ENCODE results near the gene GABRA4.

GABRA4 gene

DNA sequence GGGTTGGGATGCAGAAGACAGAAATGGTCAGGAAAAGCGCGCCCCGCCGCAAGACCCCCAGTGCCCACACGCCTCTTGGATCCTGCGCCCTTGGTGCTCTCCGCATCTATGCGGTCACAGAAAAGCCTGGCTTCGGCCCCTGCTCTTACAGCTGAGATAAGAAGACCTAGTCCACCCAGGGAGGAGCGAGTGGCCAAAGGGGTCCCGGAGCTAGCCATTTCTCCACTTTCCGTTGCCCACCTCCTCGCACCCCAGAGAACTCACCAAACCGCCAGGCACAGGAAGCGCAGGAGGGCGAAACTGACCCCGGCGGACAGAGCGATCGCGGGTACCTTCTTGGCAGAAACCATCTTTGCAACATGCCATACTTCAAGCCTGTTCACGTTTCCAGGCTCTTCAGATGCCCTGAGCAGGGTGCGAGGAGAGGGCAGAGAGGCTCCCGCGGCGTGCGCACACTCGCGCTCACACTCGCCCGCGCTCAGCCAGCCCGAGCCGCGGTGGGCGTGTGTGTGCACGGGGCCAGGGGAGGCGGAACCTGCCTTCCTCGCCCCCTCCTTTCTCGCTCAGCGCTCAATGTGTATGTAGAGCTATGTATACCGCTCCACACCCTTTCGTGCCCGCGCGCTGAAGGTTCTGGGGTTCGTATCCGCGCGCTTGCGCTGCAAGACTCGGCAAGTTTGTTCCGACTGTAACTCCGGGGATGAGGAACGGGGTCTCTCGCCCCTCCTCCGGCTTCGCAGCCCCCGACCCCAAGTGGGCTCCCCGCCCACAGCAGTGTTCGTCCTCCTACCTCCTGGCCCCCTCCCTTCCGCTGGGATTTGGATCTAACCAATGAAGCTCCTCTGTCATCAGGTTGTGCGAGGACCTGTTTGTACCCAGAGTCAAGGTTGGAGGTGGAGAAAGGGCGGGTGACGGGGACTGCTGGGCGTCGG is at the start of gene GABRA4:
Gene GABRA4, minus strand, starts transcription at position 507 of the 932 bp plus-strand sequence. Its CDS starts 157 bp downstream, at position 350.
- H3K9ac ChIP-seq (ENCODE audit: low read length in 2 of 2) = no peak within 1 kb of the TSS
- no peaks in the 10 kb centered on the region for H3K4me1 ChIP-seq (ENCODE audit: control insufficient read depth, insufficient read depth, low read length)
- H3K27ac ChIP-seq (ENCODE audit: low read length) = no peak within 1 kb of the TSS
- peaks cover 5 to 21% of the 10 kb centered on the region in 2 donors for H3K27me3 ChIP-seq (ENCODE audit: control insufficient read depth in 1 of 2, insufficient read depth in 2 of 2, low read length in 2 of 2)
- no peaks in the 10 kb centered on the region for H3K36me3 ChIP-seq (ENCODE audit: control insufficient read depth in 2 of 2, insufficient read depth in 2 of 2, low read length in 2 of 2)
- no peaks in the 10 kb centered on the region for H3K9me3 ChIP-seq (ENCODE audit: control insufficient read depth in 2 of 2, low read length in 2 of 2)
- peak within 1 kb of the TSS; percentile 58 to 63 for H3K4me3 ChIP-seq (ENCODE audit: low read length in 2 of 2)

DNA sequence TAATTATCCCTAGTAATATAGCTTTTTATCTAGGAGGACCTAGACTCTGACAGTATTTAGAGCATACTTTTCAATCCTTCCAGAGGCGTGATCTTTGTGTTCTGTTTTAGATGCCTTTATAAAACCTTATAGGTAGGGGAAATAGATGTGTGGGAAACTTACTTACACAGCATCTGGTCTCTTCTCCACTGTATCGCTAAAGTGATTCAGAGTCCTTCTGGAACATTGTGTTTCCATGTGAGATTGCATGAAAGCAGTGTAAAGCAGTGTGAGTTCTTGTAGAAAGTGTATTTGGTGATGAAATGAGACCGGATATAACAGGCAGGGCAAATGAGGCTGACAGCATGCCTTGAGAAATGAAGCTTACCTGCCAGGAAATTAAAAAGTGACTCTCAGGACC is 47.4 kb upstream of the GABRA4 start:
- Histone ChIP-seq H3K27ac (ENCODE audit: low read length) (no peak overlapping the region), H3K9me3 (ENCODE audit: control insufficient read depth in 2 of 2, low read length in 2 of 2) (no peaks in the 10 kb centered on the region), H3K9ac (ENCODE audit: low read length in 2 of 2) (no peak overlapping the region), H3K4me1 (ENCODE audit: control insufficient read depth, insufficient read depth, low read length) (no peaks in the 10 kb centered on the region), H3K27me3 (ENCODE audit: control insufficient read depth in 1 of 2, insufficient read depth in 2 of 2, low read length in 2 of 2) (no peaks in the 10 kb centered on the region), H3K36me3 (ENCODE audit: control insufficient read depth in 2 of 2, insufficient read depth in 2 of 2, low read length in 2 of 2) (no peaks in the 10 kb centered on the region), H3K4me3 (ENCODE audit: low read length in 2 of 2) (no peak overlapping the region)

DNA sequence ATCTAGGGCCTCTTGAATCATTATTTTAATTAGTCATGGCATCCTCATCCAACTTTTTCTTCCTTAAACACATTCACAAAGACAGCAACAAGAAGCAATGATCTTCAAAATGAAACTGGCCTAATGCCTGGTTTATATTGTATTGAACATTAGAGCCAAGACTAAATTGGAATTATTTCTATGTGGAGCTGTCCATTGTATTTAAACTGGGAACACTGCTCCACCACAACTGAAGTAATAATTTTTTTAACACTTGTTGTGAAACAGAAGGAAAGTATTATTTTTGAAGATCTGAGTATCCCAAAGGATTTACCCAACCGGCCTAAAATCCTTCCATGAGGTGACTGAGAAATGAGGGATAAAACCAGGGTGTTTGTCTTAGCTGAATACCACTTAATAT is 44.9 kb upstream of the GABRA4 start:
- H3K36me3 ChIP-seq (ENCODE audit: control insufficient read depth in 2 of 2, insufficient read depth in 2 of 2, low read length in 2 of 2) = no peaks in the 10 kb centered on the region
- no peaks in the 10 kb centered on the region for H3K4me1 ChIP-seq (ENCODE audit: control insufficient read depth, insufficient read depth, low read length)
- H3K9me3 ChIP-seq (ENCODE audit: control insufficient read depth in 2 of 2, low read length in 2 of 2) = no peaks in the 10 kb centered on the region
- H3K4me3 ChIP-seq (ENCODE audit: low read length in 2 of 2) = no peak overlapping the region
- H3K9ac ChIP-seq (ENCODE audit: low read length in 2 of 2) = no peak overlapping the region
- no peaks in the 10 kb centered on the region for H3K27me3 ChIP-seq (ENCODE audit: control insufficient read depth in 1 of 2, insufficient read depth in 2 of 2, low read length in 2 of 2)
- H3K27ac ChIP-seq (ENCODE audit: low read length) = no peak overlapping the region

DNA sequence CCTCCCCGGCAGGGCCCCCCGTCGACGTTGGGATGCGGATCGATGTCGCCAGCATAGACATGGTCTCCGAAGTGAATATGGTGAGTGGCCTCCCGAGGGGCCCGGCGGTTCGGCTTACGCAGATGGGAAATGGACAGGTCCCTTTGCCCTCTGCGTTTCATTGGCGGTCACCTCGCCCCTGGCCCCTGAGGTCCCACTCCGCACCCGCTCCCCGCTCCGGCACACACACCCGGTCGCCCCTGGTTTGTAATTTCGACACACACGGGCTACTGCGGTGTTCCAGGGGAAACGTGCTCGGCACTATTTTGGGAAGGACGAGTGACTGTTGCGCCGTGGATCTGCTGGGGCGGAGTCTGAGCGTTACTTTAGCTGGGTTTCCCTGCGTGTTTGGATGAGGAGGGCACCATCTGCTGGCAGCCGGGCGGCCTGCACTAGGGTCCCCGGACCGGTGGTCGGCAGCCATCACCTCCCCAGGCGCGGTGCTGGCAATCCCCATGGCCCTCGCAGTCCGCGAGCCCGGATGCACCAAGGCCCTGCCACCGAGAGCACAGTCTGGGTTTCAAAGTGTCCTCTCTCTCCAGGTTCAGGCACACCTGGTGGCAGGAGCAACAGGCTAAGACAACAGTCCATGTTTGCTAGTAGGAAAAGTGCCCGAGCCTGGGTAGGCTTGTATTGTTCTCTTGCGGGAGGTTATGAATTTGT is 39.2 kb upstream of the GABRA4 start:
- peaks cover 4 to 8% of the 10 kb centered on the region in 2 donors for H3K27me3 ChIP-seq (ENCODE audit: control insufficient read depth in 1 of 2, insufficient read depth in 2 of 2, low read length in 2 of 2)
- H3K27ac ChIP-seq (ENCODE audit: low read length) = no peak overlapping the region
- peak overlapping the region; percentile 63 to 76 for H3K4me3 ChIP-seq (ENCODE audit: low read length in 2 of 2)
- no peaks in the 10 kb centered on the region for H3K36me3 ChIP-seq (ENCODE audit: control insufficient read depth in 2 of 2, insufficient read depth in 2 of 2, low read length in 2 of 2)
- H3K9me3 ChIP-seq (ENCODE audit: control insufficient read depth in 2 of 2, low read length in 2 of 2) = no peaks in the 10 kb centered on the region
- peak overlapping the region in 1 of 2 donors; percentile 30 for H3K9ac ChIP-seq (ENCODE audit: low read length in 2 of 2)
- peaks cover 8% of the 10 kb centered on the region for H3K4me1 ChIP-seq (ENCODE audit: control insufficient read depth, insufficient read depth, low read length)

DNA sequence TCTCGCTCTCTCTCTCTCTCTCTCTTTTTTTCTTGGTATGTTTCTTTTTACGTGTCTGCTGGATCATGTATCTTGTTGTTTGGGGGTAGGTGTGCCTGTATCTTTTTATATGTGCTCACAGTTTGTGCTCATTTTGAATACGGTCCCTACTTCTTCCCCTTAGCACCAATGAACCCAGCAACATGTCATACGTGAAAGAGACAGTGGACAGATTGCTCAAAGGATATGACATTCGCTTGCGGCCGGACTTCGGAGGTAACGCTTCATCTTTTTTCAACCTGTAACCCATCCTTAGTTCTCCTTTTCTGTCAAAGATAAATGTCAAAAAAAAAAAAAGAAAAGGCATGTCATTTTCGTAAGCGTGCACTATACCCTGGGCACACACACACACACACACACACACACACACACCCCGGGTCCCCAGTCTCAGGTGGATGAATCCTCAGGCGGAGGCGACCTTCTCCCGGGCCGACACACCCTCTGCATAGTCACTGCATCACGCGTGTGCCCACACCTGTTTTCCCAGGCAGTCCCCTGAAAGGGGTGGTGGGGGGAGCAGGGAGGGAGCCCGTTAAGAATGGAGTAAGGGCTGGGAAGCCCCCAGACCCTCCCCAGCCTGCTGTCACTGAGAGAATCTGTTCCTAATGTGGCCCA is 38.5 kb upstream of the GABRA4 start:
- Histone ChIP-seq H3K4me1 (ENCODE audit: control insufficient read depth, insufficient read depth, low read length) (peaks cover 8% of the 10 kb centered on the region), H3K9me3 (ENCODE audit: control insufficient read depth in 2 of 2, low read length in 2 of 2) (no peaks in the 10 kb centered on the region), H3K9ac (ENCODE audit: low read length in 2 of 2) (peak overlapping the region; percentile 22 to 30), H3K36me3 (ENCODE audit: control insufficient read depth in 2 of 2, insufficient read depth in 2 of 2, low read length in 2 of 2) (no peaks in the 10 kb centered on the region), H3K27me3 (ENCODE audit: control insufficient read depth in 1 of 2, insufficient read depth in 2 of 2, low read length in 2 of 2) (peaks cover 4 to 8% of the 10 kb centered on the region in 2 donors), H3K4me3 (ENCODE audit: low read length in 2 of 2) (peak overlapping the region; percentile 63 to 76), H3K27ac (ENCODE audit: low read length) (no peak overlapping the region)

DNA sequence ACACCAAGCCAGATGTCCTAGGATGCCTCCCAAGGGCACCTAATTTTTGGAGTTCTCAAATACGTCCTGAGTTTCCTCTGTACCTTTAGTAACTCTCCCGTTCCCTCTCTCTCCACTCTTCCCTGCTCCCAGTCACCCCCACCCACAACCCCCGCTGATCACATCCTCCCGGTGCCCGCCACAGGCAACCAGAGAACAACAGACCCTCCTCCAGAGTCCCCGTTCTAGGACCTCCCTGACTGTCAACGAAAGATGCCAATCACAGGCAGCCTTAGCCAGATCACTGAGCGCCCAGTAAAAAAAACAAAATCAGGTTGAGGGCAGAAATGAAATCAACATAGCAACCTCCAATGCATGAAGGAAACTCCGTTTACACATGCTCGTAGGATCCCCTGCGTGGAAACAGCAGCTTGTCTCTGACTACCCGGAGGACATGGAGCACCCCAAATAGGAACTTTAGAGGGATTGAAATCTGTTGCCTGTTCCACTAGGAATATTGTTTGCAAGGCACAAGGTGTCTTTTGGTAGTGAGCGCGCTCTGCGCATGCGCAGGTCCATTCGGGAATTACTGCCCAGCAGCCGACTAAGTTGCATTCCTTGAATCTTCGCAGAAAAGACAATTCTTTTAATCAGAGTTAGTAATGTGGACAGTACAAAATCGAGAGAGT is 37.8 kb upstream of the GABRA4 start, which contains the start of gene GABRB1:
Gene GABRB1, plus strand, starts transcription at position 557 of the 668 bp plus-strand sequence.
- Histone ChIP-seq H3K9ac (ENCODE audit: low read length in 2 of 2) (peak within 1 kb of the TSS; percentile 22 to 30), H3K4me3 (ENCODE audit: low read length in 2 of 2) (peak within 1 kb of the TSS; percentile 63 to 76), H3K27me3 (ENCODE audit: control insufficient read depth in 1 of 2, insufficient read depth in 2 of 2, low read length in 2 of 2) (peaks cover 4 to 8% of the 10 kb centered on the region in 2 donors), H3K27ac (ENCODE audit: low read length) (no peak within 1 kb of the TSS), H3K36me3 (ENCODE audit: control insufficient read depth in 2 of 2, insufficient read depth in 2 of 2, low read length in 2 of 2) (no peaks in the 10 kb centered on the region), H3K9me3 (ENCODE audit: control insufficient read depth in 2 of 2, low read length in 2 of 2) (no peaks in the 10 kb centered on the region), H3K4me1 (ENCODE audit: control insufficient read depth, insufficient read depth, low read length) (peaks cover 8% of the 10 kb centered on the region)

DNA sequence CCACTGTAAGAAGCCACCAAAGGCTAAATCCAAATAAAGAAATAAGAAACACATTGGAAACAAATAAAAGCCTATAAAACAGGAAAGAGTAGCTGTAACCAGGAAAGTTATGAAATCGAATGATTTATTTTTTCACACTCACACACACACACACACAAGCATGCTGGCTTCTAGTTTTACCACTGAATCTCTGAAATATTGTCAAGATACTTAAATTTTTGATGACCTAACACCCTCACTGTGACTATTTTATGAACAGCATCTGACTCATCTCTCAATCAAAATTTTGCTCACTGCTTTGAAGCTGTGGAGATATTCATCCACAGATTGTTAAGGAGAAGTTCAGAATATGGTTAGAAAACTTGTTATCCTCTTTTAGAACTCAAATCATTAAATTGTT is 24.1 kb upstream of the GABRA4 start:
- H3K4me3 ChIP-seq (ENCODE audit: low read length in 2 of 2) = no peak overlapping the region
- H3K27me3 ChIP-seq (ENCODE audit: control insufficient read depth in 1 of 2, insufficient read depth in 2 of 2, low read length in 2 of 2) = no peaks in the 10 kb centered on the region
- no peak overlapping the region for H3K27ac ChIP-seq (ENCODE audit: low read length)
- no peak overlapping the region for H3K9ac ChIP-seq (ENCODE audit: low read length in 2 of 2)
- no peaks in the 10 kb centered on the region for H3K9me3 ChIP-seq (ENCODE audit: control insufficient read depth in 2 of 2, low read length in 2 of 2)
- H3K4me1 ChIP-seq (ENCODE audit: control insufficient read depth, insufficient read depth, low read length) = no peaks in the 10 kb centered on the region
- no peaks in the 10 kb centered on the region for H3K36me3 ChIP-seq (ENCODE audit: control insufficient read depth in 2 of 2, insufficient read depth in 2 of 2, low read length in 2 of 2)

DNA sequence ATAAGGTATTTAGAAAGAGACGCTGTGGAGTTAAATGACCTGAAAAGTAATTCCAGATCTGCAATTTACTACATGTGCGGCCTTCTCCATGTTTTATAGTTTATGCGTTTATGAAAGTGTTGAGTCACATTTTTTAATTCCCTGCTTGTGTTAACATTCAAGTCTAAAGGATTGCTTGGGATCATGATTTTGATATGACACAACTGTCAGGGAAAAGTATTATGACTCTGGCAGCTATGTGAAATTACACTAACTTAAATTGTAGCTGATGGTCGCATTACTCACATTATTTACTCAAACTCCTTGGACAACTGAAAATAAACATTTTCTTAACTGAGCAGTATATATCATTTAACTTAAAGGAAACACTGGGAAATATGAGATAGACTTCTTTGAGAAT is 23.7 kb upstream of the GABRA4 start:
- Histone ChIP-seq H3K4me1 (ENCODE audit: control insufficient read depth, insufficient read depth, low read length) (no peaks in the 10 kb centered on the region), H3K9ac (ENCODE audit: low read length in 2 of 2) (no peak overlapping the region), H3K27me3 (ENCODE audit: control insufficient read depth in 1 of 2, insufficient read depth in 2 of 2, low read length in 2 of 2) (no peaks in the 10 kb centered on the region), H3K36me3 (ENCODE audit: control insufficient read depth in 2 of 2, insufficient read depth in 2 of 2, low read length in 2 of 2) (no peaks in the 10 kb centered on the region), H3K9me3 (ENCODE audit: control insufficient read depth in 2 of 2, low read length in 2 of 2) (no peaks in the 10 kb centered on the region), H3K4me3 (ENCODE audit: low read length in 2 of 2) (no peak overlapping the region), H3K27ac (ENCODE audit: low read length) (no peak overlapping the region)

DNA sequence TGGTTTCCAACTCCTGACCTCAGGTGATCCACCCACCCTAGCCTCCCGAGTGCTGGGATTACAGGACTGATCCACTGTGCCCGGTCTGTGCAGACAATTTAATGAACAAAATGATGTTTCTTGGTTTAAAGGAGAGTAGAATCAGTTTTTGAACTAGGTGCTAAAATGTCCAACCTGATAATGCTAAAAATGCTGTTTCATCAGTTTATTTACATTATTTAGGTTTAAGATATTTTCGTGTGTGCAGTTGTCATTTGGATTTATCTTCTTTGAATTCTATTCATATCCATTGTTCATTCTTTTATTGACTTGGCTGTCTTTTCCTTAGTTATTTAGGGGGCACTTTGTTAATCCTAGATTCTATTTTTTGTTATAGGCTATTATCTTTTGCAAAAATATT is 20.0 kb upstream of the GABRA4 start:
- H3K36me3 ChIP-seq (ENCODE audit: control insufficient read depth in 2 of 2, insufficient read depth in 2 of 2, low read length in 2 of 2) = no peaks in the 10 kb centered on the region
- no peak overlapping the region for H3K9ac ChIP-seq (ENCODE audit: low read length in 2 of 2)

DNA sequence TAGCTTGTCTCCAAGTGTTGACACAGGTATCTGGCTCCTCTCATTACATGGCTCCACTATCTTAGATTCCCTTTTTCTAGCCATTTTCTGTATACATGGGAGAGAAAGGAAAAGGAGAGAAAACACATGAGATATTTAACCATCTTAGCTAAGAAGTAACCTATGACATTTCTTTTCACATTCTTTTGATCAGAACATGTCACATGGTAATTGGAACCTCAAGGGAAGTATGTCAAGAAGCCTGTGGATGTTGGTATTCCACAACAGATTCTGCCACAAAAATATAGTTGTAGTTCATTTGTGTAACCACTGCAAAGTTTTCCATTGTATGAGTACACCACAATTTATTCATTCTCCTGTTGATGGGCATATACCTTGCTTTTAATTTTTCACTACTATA is 19.3 kb upstream of the GABRA4 start:
- Histone ChIP-seq H3K27me3 (ENCODE audit: control insufficient read depth in 1 of 2, insufficient read depth in 2 of 2, low read length in 2 of 2) (no peaks in the 10 kb centered on the region), H3K27ac (ENCODE audit: low read length) (no peak overlapping the region), H3K36me3 (ENCODE audit: control insufficient read depth in 2 of 2, insufficient read depth in 2 of 2, low read length in 2 of 2) (no peaks in the 10 kb centered on the region), H3K4me1 (ENCODE audit: control insufficient read depth, insufficient read depth, low read length) (no peaks in the 10 kb centered on the region), H3K9me3 (ENCODE audit: control insufficient read depth in 2 of 2, low read length in 2 of 2) (no peaks in the 10 kb centered on the region), H3K4me3 (ENCODE audit: low read length in 2 of 2) (no peak overlapping the region), H3K9ac (ENCODE audit: low read length in 2 of 2) (no peak overlapping the region)

More for the DNA sequence above, 20.0 kb upstream of the GABRA4 start:
- Histone ChIP-seq H3K9me3 (ENCODE audit: control insufficient read depth in 2 of 2, low read length in 2 of 2) (no peaks in the 10 kb centered on the region), H3K27ac (ENCODE audit: low read length) (no peak overlapping the region), H3K27me3 (ENCODE audit: control insufficient read depth in 1 of 2, insufficient read depth in 2 of 2, low read length in 2 of 2) (no peaks in the 10 kb centered on the region), H3K4me3 (ENCODE audit: low read length in 2 of 2) (no peak overlapping the region), H3K4me1 (ENCODE audit: control insufficient read depth, insufficient read depth, low read length) (no peaks in the 10 kb centered on the region)
